GM19240 (cell line): ENCODE measurements around the gene JPT2.
"Not testable (repeated sequence)": the region's sequence is repeated elsewhere in the genome, so short reads cannot be mapped to it uniquely, and the experiment has no call there.

Experiments
- DNase-seq: peaks from one replicate; pipeline ENCODE4 v3.0.0; 2011; ENCODE audit warnings: low spot score; ENCODE audit not compliant: insufficient read length

Gene JPT2

GRCh38 chr16:1731603-1732002 is 53.5 kb downstream of the JPT2 start:
- DNase-seq: no peak

- no peak for DNase-seq
Measured at GRCh38 chr16:1732071-1732470, 54.0 kb downstream of the JPT2 start.

GRCh38 chr16:1732551-1732987 is 54.5 kb downstream of the JPT2 start:
- DNase-seq: not testable (repeated sequence)

- DNase-seq: no peak
Measured at GRCh38 chr16:1734123-1734522, 56.0 kb downstream of the JPT2 start.

GRCh38 chr16:1734816-1735215 is 56.7 kb downstream of the JPT2 start:
- DNase-seq: no peak

GRCh38 chr16:1740234-1740633 is 62.2 kb downstream of the JPT2 start:
- DNase-seq: no peak

GRCh38 chr16:1740781-1741490 is 62.9 kb downstream of the JPT2 start:
- no peak for DNase-seq

- DNase-seq: no peak
Measured at GRCh38 chr16:1741553-1742165, 63.6 kb downstream of the JPT2 start.

GRCh38 chr16:1743376-1744337 is 65.6 kb downstream of the JPT2 start:
- DNase-seq: no peak

GRCh38 chr16:1744338-1744840 is 66.3 kb downstream of the JPT2 start:
- DNase-seq: no peak

GRCh38 chr16:1745181-1745899 is 67.3 kb downstream of the JPT2 start:
- DNase-seq: no peak

GRCh38 chr16:1745900-1746692 is 68.0 kb downstream of the JPT2 start:
- no peak for DNase-seq

- no peak for DNase-seq
Measured at GRCh38 chr16:1746693-1747195, 68.7 kb downstream of the JPT2 start.

- no peak for DNase-seq
Measured at GRCh38 chr16:1747934-1748333, 69.9 kb downstream of the JPT2 start.

GRCh38 chr16:1749152-1750117 is 71.4 kb downstream of the JPT2 start:
- DNase-seq: no peak
